Astrocyte (in vitro differentiated cells and primary cell): ENCODE data around the gene IPO11. TPM values are rescaled to one million over a fixed set of nuclear protein-coding genes. Genes with fewer than 3 reads are reported as not detected.
"Not testable (repeated sequence)": the region's sequence is repeated elsewhere in the genome, so short reads cannot be mapped to it uniquely, and the experiment has no call there.

Source experiments
- DNase-seq: peaks from one replicate; pipeline ENCODE4 v3.0.0-alpha.2; 2010; ENCODE audit warnings: low read depth
- FAIRE-seq: peaks from 2 replicates; lab custom pipeline; 2011; peaks lifted over from hg19 to GRCh38; lab: Jason Lieb, UNC
- H2AFZ ChIP-seq: 2 replicates; pipeline ENCODE4 v1.6.0; 2012; ENCODE audit warnings: low read depth, low read length, inconsistent platforms
- H3K27ac ChIP-seq: 2 replicates; pipeline ENCODE4 v1.5.1; 2011; ENCODE audit warnings: low read depth, low read length, inconsistent platforms
- H3K27me3 ChIP-seq: 2 replicates; pipeline ENCODE4 v1.6.0; 2011; ENCODE audit warnings: low read length, inconsistent platforms; ENCODE audit not compliant: insufficient read depth
- H3K36me3 ChIP-seq: 2 replicates; pipeline ENCODE4 v1.5.1; 2011; ENCODE audit warnings: low read length, inconsistent platforms; ENCODE audit not compliant: insufficient read depth
- H3K4me1 ChIP-seq: 2 replicates; pipeline ENCODE4 v1.5.1; 2011; ENCODE audit warnings: low read length, inconsistent platforms; ENCODE audit not compliant: insufficient read depth
- H3K4me2 ChIP-seq: 2 replicates; pipeline ENCODE4 v1.6.0; 2012; ENCODE audit warnings: low read length, inconsistent platforms
- H3K4me3 ChIP-seq: 2 replicates; pipeline ENCODE4 v1.5.1; 2011; ENCODE audit warnings: low read depth, mild to moderate bottlenecking, low read length, inconsistent platforms; ENCODE audit not compliant: insufficient read depth
- H3K79me2 ChIP-seq: 2 replicates; pipeline ENCODE4 v1.6.0; 2012; ENCODE audit warnings: mild to moderate bottlenecking, low read length, inconsistent platforms; ENCODE audit not compliant: insufficient read depth
- H3K9ac ChIP-seq: 2 replicates; pipeline ENCODE4 v1.6.0; 2012; ENCODE audit warnings: mild to moderate bottlenecking, low read length, inconsistent platforms
- H3K9me3 ChIP-seq: 2 replicates; pipeline ENCODE4 v1.5.1; 2012; ENCODE audit warnings: low read depth, mild to moderate bottlenecking, low read length, inconsistent platforms; ENCODE audit not compliant: insufficient read depth
- H4K20me1 ChIP-seq: 2 replicates; pipeline ENCODE4 v1.6.0; 2012; ENCODE audit warnings: low read length, inconsistent platforms; ENCODE audit not compliant: insufficient read depth
- H3K27ac Mint-ChIP-seq: one replicate; pipeline ENCODE4 v1.8.0; 2021; ENCODE audit warnings: mild to moderate bottlenecking, mixed read lengths; ENCODE audit not compliant: unreplicated experiment
- H3K27me3 Mint-ChIP-seq: one replicate; pipeline ENCODE4 v1.8.0; 2021; ENCODE audit warnings: low read depth, mixed read lengths; ENCODE audit not compliant: unreplicated experiment
- H3K36me3 Mint-ChIP-seq: one replicate; pipeline ENCODE4 v1.8.0; 2021; ENCODE audit warnings: low read depth, mixed read lengths; ENCODE audit not compliant: unreplicated experiment
- H3K4me1 Mint-ChIP-seq: one replicate; pipeline ENCODE4 v1.8.0; 2021; ENCODE audit warnings: low read depth, mixed read lengths; ENCODE audit not compliant: unreplicated experiment
- H3K4me3 Mint-ChIP-seq: one replicate; pipeline ENCODE4 v1.8.0; 2021; ENCODE audit warnings: mild to moderate bottlenecking, moderate library complexity, mixed read lengths; ENCODE audit not compliant: unreplicated experiment
- H3K9me3 Mint-ChIP-seq: one replicate; pipeline ENCODE4 v1.8.0; 2021; ENCODE audit warnings: mild to moderate bottlenecking, mixed read lengths; ENCODE audit not compliant: unreplicated experiment
- EZH2 ChIP-seq: IDR thresholded peaks from 2 replicates; pipeline ENCODE4 v1.6.1; 2012; ENCODE audit warnings: mild to moderate bottlenecking, low read length, inconsistent platforms; ENCODE audit not compliant: insufficient read depth
- total RNA-seq: library from RNA; stranded (reverse); gene quantifications from 2 replicates; pipeline ENCODE4 v1.2.1, GENCODE V29; 2021
- TF ChIP-seq, protein P1 (sequence below): IDR thresholded peaks from 2 replicates; pipeline ENCODE4 v1.5.1; 2011; ENCODE audit warnings: low read depth, mild to moderate bottlenecking, inconsistent platforms, low read length, moderate library complexity; ENCODE audit not compliant: insufficient read depth

Gene IPO11
- total RNA-seq, 1 donor from 2014 or later, result 31.7 TPM

GRCh38 chr5:62662521-62662920 is 250.0 kb downstream of the IPO11 start:
- Histone ChIP-seq H3K27me3 (no peaks in the 10 kb centered on the region), H2AFZ (no peak overlapping the region), H4K20me1 (no peaks in the 10 kb centered on the region), H3K9ac (no peak overlapping the region), H3K4me2 (no peak overlapping the region), H3K4me3 (no peak overlapping the region), H3K9me3 (no peaks in the 10 kb centered on the region), H3K27ac (no peak overlapping the region), H3K36me3 (no peaks in the 10 kb centered on the region), H3K79me2 (no peaks in the 10 kb centered on the region), H3K4me1 (no peaks in the 10 kb centered on the region)
- no peak for DNase-seq
- no peak for FAIRE-seq
- no peak overlapping the region for H3K4me3 Mint-ChIP-seq
- H3K9me3 Mint-ChIP-seq, result peaks cover 8% of the 10 kb centered on the region
- no peaks in the 10 kb centered on the region for H3K4me1 Mint-ChIP-seq
- TF ChIP-seq, protein P1, sequence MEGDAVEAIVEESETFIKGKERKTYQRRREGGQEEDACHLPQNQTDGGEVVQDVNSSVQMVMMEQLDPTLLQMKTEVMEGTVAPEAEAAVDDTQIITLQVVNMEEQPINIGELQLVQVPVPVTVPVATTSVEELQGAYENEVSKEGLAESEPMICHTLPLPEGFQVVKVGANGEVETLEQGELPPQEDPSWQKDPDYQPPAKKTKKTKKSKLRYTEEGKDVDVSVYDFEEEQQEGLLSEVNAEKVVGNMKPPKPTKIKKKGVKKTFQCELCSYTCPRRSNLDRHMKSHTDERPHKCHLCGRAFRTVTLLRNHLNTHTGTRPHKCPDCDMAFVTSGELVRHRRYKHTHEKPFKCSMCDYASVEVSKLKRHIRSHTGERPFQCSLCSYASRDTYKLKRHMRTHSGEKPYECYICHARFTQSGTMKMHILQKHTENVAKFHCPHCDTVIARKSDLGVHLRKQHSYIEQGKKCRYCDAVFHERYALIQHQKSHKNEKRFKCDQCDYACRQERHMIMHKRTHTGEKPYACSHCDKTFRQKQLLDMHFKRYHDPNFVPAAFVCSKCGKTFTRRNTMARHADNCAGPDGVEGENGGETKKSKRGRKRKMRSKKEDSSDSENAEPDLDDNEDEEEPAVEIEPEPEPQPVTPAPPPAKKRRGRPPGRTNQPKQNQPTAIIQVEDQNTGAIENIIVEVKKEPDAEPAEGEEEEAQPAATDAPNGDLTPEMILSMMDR, result no peak
- no peak for TF ChIP-seq EZH2
- no peak overlapping the region for H3K27ac Mint-ChIP-seq
- H3K36me3 Mint-ChIP-seq, result no peaks in the 10 kb centered on the region
- H3K27me3 Mint-ChIP-seq, result no peaks in the 10 kb centered on the region

GRCh38 chr5:62671479-62671878 is 258.9 kb downstream of the IPO11 start:
- no peaks in the 10 kb centered on the region for H3K79me2 ChIP-seq
- DNase-seq, result no peak

DNA sequence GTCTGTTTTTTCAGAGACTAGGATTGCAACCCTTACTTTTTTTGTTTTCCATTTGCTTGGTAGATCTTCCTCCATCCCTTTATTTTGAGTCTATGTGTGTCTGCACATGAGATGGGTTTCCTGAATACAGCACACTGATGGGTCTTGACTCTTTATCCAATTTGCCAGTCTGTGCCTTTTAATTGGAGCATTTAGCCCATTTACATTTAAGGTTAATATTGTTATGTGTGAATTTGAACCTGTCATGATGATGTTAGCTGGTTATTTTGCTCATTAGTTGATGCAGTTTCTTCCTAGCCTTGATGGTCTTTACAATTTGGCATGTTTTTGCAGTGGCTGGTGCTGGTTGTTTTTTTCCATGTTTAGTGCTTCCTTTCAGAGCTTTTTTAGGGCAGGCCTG is 264.0 kb downstream of the IPO11 start:
- H3K4me2 ChIP-seq, H3K27me3 ChIP-seq, H3K9ac ChIP-seq, H3K4me3 ChIP-seq, DNase-seq, H3K27me3 Mint-ChIP-seq, H3K36me3 ChIP-seq, H3K27ac Mint-ChIP-seq, H3K9me3 ChIP-seq, FAIRE-seq, H3K4me1 ChIP-seq, H3K4me3 Mint-ChIP-seq, H3K36me3 Mint-ChIP-seq, H4K20me1 ChIP-seq, H2AFZ ChIP-seq, H3K4me1 Mint-ChIP-seq, H3K79me2 ChIP-seq, H3K27ac ChIP-seq: not testable (repeated sequence)
- peaks cover 25% of the 10 kb centered on the region for H3K9me3 Mint-ChIP-seq

More at GRCh38 chr5:62671479-62671878, 258.9 kb downstream of the IPO11 start:
- Histone ChIP-seq H3K36me3 (no peaks in the 10 kb centered on the region), H3K4me3 (no peak overlapping the region), H3K4me2 (no peak overlapping the region), H2AFZ (no peak overlapping the region), H3K27me3 (no peaks in the 10 kb centered on the region), H3K9me3 (no peaks in the 10 kb centered on the region), H3K27ac (no peak overlapping the region), H4K20me1 (no peaks in the 10 kb centered on the region), H3K9ac (no peak overlapping the region), H3K4me1 (no peaks in the 10 kb centered on the region)
- Mint-ChIP-seq H3K27ac (no peak overlapping the region), H3K27me3 (no peaks in the 10 kb centered on the region), H3K4me1 (peaks cover 3% of the 10 kb centered on the region), H3K9me3 (peaks cover 8% of the 10 kb centered on the region), H3K4me3 (no peak overlapping the region), H3K36me3 (no peaks in the 10 kb centered on the region)
- no peak for FAIRE-seq
- no peak for TF ChIP-seq EZH2
- TF ChIP-seq, protein P1, result no peak

Other genes with a start within 250 kb of the IPO11 start
- gene KIF2A, start 106.6 kb upstream of the IPO11 start, total RNA-seq, result 70.1 and 79.1 TPM in 2 replicates
- gene DIMT1, start 8.9 kb upstream of the IPO11 start, total RNA-seq, result 23.7 and 25.7 TPM in 2 replicates
- 0.64 and 0.72 TPM in 2 replicates for gene LRRC70, start 166.1 kb downstream of the IPO11 start, total RNA-seq